ENCODE data around the gene DDX11. TPM values are rescaled to one million over a fixed set of nuclear protein-coding genes. Genes with fewer than 3 reads are reported as not detected.

DDX11 gene
- polyA plus RNA-seq, 1 of the 3 experiments (the other 2 are of a cell fraction) = 33.4 TPM

GRCh38 chr12:31035967-31036665, 37.5 kb upstream of the DDX11 start:
- CTCF ChIA-PET = interaction anchor here (0.9 kb wide), 1 partner anchor 160 kb away, joined by 3 read pairs; no protein-coding TSS in a partner anchor

More at GRCh38 chr12:31035967-31036665, 37.5 kb upstream of the DDX11 start:
- H3K27me3 ChIP-seq (ENCODE audit: insufficient read depth) = no peaks in the 10 kb centered on the region
- no peak overlapping the region for H3K27ac ChIP-seq (ENCODE audit: low read depth in 2 of 2, low read length in 1 of 2)
- no peaks in the 10 kb centered on the region for H3K9me2 ChIP-seq
- H2AFZ ChIP-seq (ENCODE audit: low read depth) = no peak overlapping the region
- no peaks in the 10 kb centered on the region for H3K9me3 ChIP-seq
- H3F3A ChIP-seq (replicated peaks; ENCODE audit: insufficient read depth) = no peaks in the 10 kb centered on the region
- H3K9ac ChIP-seq = no peak overlapping the region
- TF ChIP-seq IRF3 (IDR thresholded peaks at IDR 0.05; ENCODE audit: low read depth, low read length) (no peak), JUND (IDR thresholded peaks at IDR 0.05) (no peak; the same call in 1 of the 2 replicates), RCOR1 (IDR thresholded peaks at IDR 0.05; ENCODE audit: low read length) (no peak), PBX3 (IDR thresholded peaks at IDR 0.05) (peak; percentile 47), RXRA (IDR thresholded peaks at IDR 0.05; ENCODE audit: borderline replicate concordance, low read depth) (no peak), MAX (IDR thresholded peaks at IDR 0.05; ENCODE audit: low read depth) (no peak), TCF12 (IDR thresholded peaks at IDR 0.05) (no peak), FOSL2 (IDR thresholded peaks at IDR 0.05; ENCODE audit: borderline replicate concordance, low read depth) (peak; percentile 39; the same call in 1 of the 2 replicates)
- TF ChIP-seq, protein P1, sequence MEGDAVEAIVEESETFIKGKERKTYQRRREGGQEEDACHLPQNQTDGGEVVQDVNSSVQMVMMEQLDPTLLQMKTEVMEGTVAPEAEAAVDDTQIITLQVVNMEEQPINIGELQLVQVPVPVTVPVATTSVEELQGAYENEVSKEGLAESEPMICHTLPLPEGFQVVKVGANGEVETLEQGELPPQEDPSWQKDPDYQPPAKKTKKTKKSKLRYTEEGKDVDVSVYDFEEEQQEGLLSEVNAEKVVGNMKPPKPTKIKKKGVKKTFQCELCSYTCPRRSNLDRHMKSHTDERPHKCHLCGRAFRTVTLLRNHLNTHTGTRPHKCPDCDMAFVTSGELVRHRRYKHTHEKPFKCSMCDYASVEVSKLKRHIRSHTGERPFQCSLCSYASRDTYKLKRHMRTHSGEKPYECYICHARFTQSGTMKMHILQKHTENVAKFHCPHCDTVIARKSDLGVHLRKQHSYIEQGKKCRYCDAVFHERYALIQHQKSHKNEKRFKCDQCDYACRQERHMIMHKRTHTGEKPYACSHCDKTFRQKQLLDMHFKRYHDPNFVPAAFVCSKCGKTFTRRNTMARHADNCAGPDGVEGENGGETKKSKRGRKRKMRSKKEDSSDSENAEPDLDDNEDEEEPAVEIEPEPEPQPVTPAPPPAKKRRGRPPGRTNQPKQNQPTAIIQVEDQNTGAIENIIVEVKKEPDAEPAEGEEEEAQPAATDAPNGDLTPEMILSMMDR (IDR thresholded peaks at IDR 0.05) = no peak
- DNase-seq = no peak
- H4K20me1 ChIP-seq (ENCODE audit: insufficient read depth) = no peaks in the 10 kb centered on the region
- no peak overlapping the region for H3K4me2 ChIP-seq
- H3K36me3 ChIP-seq (replicated peaks in 1 of 2; ENCODE audit: control insufficient read depth in 1 of 2, insufficient read depth in 2 of 2, low read length in 1 of 2) = no peaks in the 10 kb centered on the region
- POLR2A ChIA-PET = no interaction called here
- no peaks in the 10 kb centered on the region for H3K79me2 ChIP-seq (ENCODE audit: insufficient read depth)
- no peaks in the 10 kb centered on the region for H3K4me1 ChIP-seq (ENCODE audit: control insufficient read depth in 1 of 2, insufficient read depth in 2 of 2, low read depth in 1 of 2, low read length in 1 of 2)
- 77% methylated on average over 4 of the region's 4 CpGs for WGBS (ENCODE audit: low lambda C conversion rate)
- H3K4me3 ChIP-seq (ENCODE audit: low read depth in 2 of 2, low read length in 1 of 2) = no peak overlapping the region

Measured in SK-N-SH (cell line).